Left ventricle myocardium inferior (tissue), 1 donor: ENCODE data around the gene CRAT. TPM values are rescaled to one million over a fixed set of nuclear protein-coding genes. Genes with fewer than 3 reads are reported as not detected.
A peak's percentile ranks its signal among the peaks of the same experiment; 100 is the strongest.

Source experiments
- DNase-seq: peaks from one replicate; pipeline ENCODE4 v3.0.0-alpha.2; 2020
- H3K27ac ChIP-seq: fragments of 200-600 bp; replicated peaks from 2 replicates; pipeline ENCODE4 v1.8.0; 2021
- H3K27me3 ChIP-seq: fragments of 200-600 bp; 2 replicates; pipeline ENCODE4 v1.8.0; 2021; ENCODE audit warnings: low read depth
- H3K36me3 ChIP-seq: fragments of 200-600 bp; 2 replicates; pipeline ENCODE4 v1.8.0; 2021
- H3K4me1 ChIP-seq: fragments of 200-600 bp; 2 replicates; pipeline ENCODE4 v1.8.0; 2021
- H3K4me3 ChIP-seq: fragments of 200-600 bp; 2 replicates; pipeline ENCODE4 v1.8.0; 2021; ENCODE audit warnings: mild to moderate bottlenecking, moderate library complexity
- H3K9me3 ChIP-seq: fragments of 200-600 bp; replicated peaks from 2 replicates; pipeline ENCODE4 v1.8.0; 2021
- CTCF ChIP-seq: fragments of 200-600 bp; IDR thresholded peaks from 2 replicates; pipeline ENCODE4 v1.8.0; 2021; ENCODE audit warnings: antibody characterized with exemption, mild to moderate bottlenecking, borderline replicate concordance
- intact Hi-C: fragments of 100-400 bp; cut with micrococcal nuclease; formaldehyde crosslinking; loops from one replicate; pipeline ENCODE4 v1.11.0; 2022
- total RNA-seq: library from RNA; stranded (reverse); fragmentation: NEBNext Ultra II Directional; extraction: Animal tissue kit (Norgen Biotek cat#: 25700); gene quantifications from one replicate; pipeline ENCODE4 v1.2.1, GENCODE V29; 2021
- donor health status: DM: no; HTN: yes; CAD: no; lungs with severe emphysema.

The CRAT gene
- total RNA-seq, 1 donor from 2014 or later, result 85.3 TPM

- H3K36me3 ChIP-seq, result peaks cover 90% of the 10 kb centered on the region
- intact Hi-C loops, result no loop called here
- no peak for DNase-seq
These were observed 49.6 kb downstream of the CRAT start for GRCh38 chr9:129060991-129061390.

GRCh38 chr9:129059796-129060785 is 50.5 kb downstream of the CRAT start:
- Histone ChIP-seq H3K27ac (no peak overlapping the region), H3K4me1 (no peaks in the 10 kb centered on the region), H3K4me3 (no peak overlapping the region), H3K27me3 (no peaks in the 10 kb centered on the region), H3K36me3 (peaks cover 90% of the 10 kb centered on the region), H3K9me3 (no peaks in the 10 kb centered on the region)
- no peak for DNase-seq
- intact Hi-C loops, result no loop called here
- TF ChIP-seq CTCF, result no peak

More at GRCh38 chr9:129060991-129061390, 49.6 kb downstream of the CRAT start:
- Histone ChIP-seq H3K9me3 (no peaks in the 10 kb centered on the region), H3K27ac (no peak overlapping the region), H3K4me3 (no peak overlapping the region), H3K27me3 (no peaks in the 10 kb centered on the region), H3K4me1 (no peaks in the 10 kb centered on the region)
- no peak for TF ChIP-seq CTCF

GRCh38 chr9:129058965-129059795 is 51.4 kb downstream of the CRAT start:
- Histone ChIP-seq H3K27ac (no peak overlapping the region), H3K9me3 (no peaks in the 10 kb centered on the region), H3K4me1 (no peaks in the 10 kb centered on the region), H3K4me3 (no peak overlapping the region), H3K27me3 (no peaks in the 10 kb centered on the region), H3K36me3 (peaks cover 91% of the 10 kb centered on the region)
- intact Hi-C loops, result no loop called here
- no peak for DNase-seq
- no peak for TF ChIP-seq CTCF

GRCh38 chr9:129054163-129054851 is 56.3 kb downstream of the CRAT start:
- peaks cover 12% of the 10 kb centered on the region for H3K4me1 ChIP-seq
- no peak for TF ChIP-seq CTCF
- no peaks in the 10 kb centered on the region for H3K9me3 ChIP-seq
- intact Hi-C loops, result no loop called here
- no peak overlapping the region for H3K4me3 ChIP-seq
- peaks cover 85% of the 10 kb centered on the region for H3K36me3 ChIP-seq
- H3K27ac ChIP-seq, result no peak overlapping the region
- no peaks in the 10 kb centered on the region for H3K27me3 ChIP-seq
- DNase-seq, result no peak

- intact Hi-C loops, result no loop called here
- Histone ChIP-seq H3K4me3 (no peak overlapping the region), H3K9me3 (no peaks in the 10 kb centered on the region), H3K27ac (peak overlapping the region; percentile 78), H3K27me3 (no peaks in the 10 kb centered on the region), H3K4me1 (peaks cover 12% of the 10 kb centered on the region), H3K36me3 (peaks cover 89% of the 10 kb centered on the region)
- TF ChIP-seq CTCF, result no peak
- no peak for DNase-seq
These were observed 57.6 kb downstream of the CRAT start for GRCh38 chr9:129053020-129053419.
